Muscle of arm (tissue), 12 donors: ENCODE measurements around the gene KLHL30. TPM values are rescaled to one million over a fixed set of nuclear protein-coding genes. Genes with fewer than 3 reads are reported as not detected.
"Not testable (repeated sequence)": the region's sequence is repeated elsewhere in the genome, so short reads cannot be mapped to it uniquely, and the experiment has no call there.

ENCODE experiments used
- DNase-seq: peaks from one replicate; pipeline ENCODE4 v3.0.0-alpha.2; 2013
- polyA plus RNA-seq, 12 donors: library from polyadenylated mRNA; unstranded; fragments of 120-200 nt; gene quantifications; one replicate each; pipeline ENCODE4 v1.2.1, GENCODE V29; 2013; ENCODE audit not compliant: insufficient read length in 12 of 12

Gene KLHL30
- polyA plus RNA-seq, 12 donors = 4.1 to 114 (median 14.2) TPM

GRCh38 chr2:238101891-238102841 lies 36.3 kb upstream of the KLHL30 start:
- no peak for DNase-seq

- DNase-seq = no peak
Measured at GRCh38 chr2:238102865-238103264, 35.6 kb upstream of the KLHL30 start.

- DNase-seq = no peak
Measured at GRCh38 chr2:238103465-238104225, 34.8 kb upstream of the KLHL30 start.

GRCh38 chr2:238104226-238104690 lies 34.2 kb upstream of the KLHL30 start:
- no peak for DNase-seq

- DNase-seq = no peak
Measured at GRCh38 chr2:238104691-238105371, 33.6 kb upstream of the KLHL30 start.

- DNase-seq = no peak
Measured at GRCh38 chr2:238105506-238106338, 32.7 kb upstream of the KLHL30 start.

- no peak for DNase-seq
Measured at GRCh38 chr2:238106339-238106697, 32.1 kb upstream of the KLHL30 start.

GRCh38 chr2:238106698-238107524 lies 31.6 kb upstream of the KLHL30 start:
- no peak for DNase-seq

GRCh38 chr2:238107525-238108422 lies 30.7 kb upstream of the KLHL30 start:
- DNase-seq = no peak

GRCh38 chr2:238108423-238109183 lies 29.9 kb upstream of the KLHL30 start:
- DNase-seq = no peak

- DNase-seq = no peak
Measured at GRCh38 chr2:238113611-238114010, 24.9 kb upstream of the KLHL30 start.

GRCh38 chr2:238114331-238114841 lies 24.1 kb upstream of the KLHL30 start:
- no peak for DNase-seq

- DNase-seq = no peak
Measured at GRCh38 chr2:238114851-238115660, 23.4 kb upstream of the KLHL30 start.

GRCh38 chr2:238115709-238116108 lies 22.8 kb upstream of the KLHL30 start:
- not testable (repeated sequence) for DNase-seq

GRCh38 chr2:238116298-238117198 lies 21.9 kb upstream of the KLHL30 start:
- DNase-seq = no peak
